ENCODE data around the gene BRAT1. TPM values are rescaled to one million over a fixed set of nuclear protein-coding genes. Genes with fewer than 3 reads are reported as not detected.

The BRAT1 gene
- total and polyA plus RNA-seq, 2 experiments from 2014 or later: 32.5 to 76.8 TPM

DNA sequence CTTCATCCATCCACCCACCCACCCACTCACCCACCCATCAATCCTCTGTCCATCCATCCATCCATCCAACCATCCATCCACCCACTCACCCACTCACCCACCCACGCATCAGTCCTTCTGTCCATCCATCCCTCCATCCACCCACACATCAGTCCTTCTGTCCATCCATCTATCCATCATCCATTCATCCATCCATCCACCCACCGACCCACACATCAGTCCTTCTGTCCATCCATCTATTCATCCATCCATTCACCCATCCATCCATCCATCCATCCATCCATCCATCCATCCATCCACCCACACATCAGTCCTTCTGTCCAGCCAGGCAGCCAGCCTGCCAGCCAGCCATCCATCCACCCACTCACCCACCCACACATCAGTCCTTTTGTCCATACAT, 63.3 kb downstream of the BRAT1 start:
- no peak for ATAC-seq
- Mint-ChIP-seq H3K27ac (no peak overlapping the region), H3K4me1 (peaks cover 13% of the 10 kb centered on the region; the same call in 2 of the 3 replicates), H3K36me3 (ENCODE audit: low read depth) (no peaks in the 10 kb centered on the region; the same call in 1 of the 3 replicates), H3K4me3 (no peak overlapping the region), H3K9me3 (peaks cover 3% of the 10 kb centered on the region; the same call in 2 of the 3 replicates), H3K27me3 (ENCODE audit: insufficient read depth, low read depth, poor library complexity) (peaks cover 13% of the 10 kb centered on the region)
- DNase-seq (ENCODE audit: low spot score): no peak
- Histone ChIP-seq H3F3A (replicated peaks; ENCODE audit: low read depth) (no peaks in the 10 kb centered on the region), H3K4me1 (ENCODE audit: insufficient read depth) (no peaks in the 10 kb centered on the region; the same call in 1 of the 2 replicates), H3K4me2 (no peak overlapping the region), H2AFZ (no peak overlapping the region), H3K4me3 (no peak overlapping the region), H3K27me3 (ENCODE audit: insufficient read depth) (no peaks in the 10 kb centered on the region), H3K36me3 (ENCODE audit: insufficient read depth) (no peaks in the 10 kb centered on the region), H3K79me2 (replicated peaks; ENCODE audit: insufficient read depth) (no peaks in the 10 kb centered on the region), H3K9me2 (ENCODE audit: insufficient read depth) (no peaks in the 10 kb centered on the region), H3K27ac (ENCODE audit: low read depth) (no peak overlapping the region), H4K20me1 (replicated peaks; ENCODE audit: insufficient read depth) (no peaks in the 10 kb centered on the region)
- TF ChIP-seq ZNF114 (CRISPR knock-in tag; IDR thresholded peaks at IDR 0.05) (no peak), ZNF331 (CRISPR knock-in tag; IDR thresholded peaks at IDR 0.05; ENCODE audit: low read depth) (no peak)
- TF ChIP-seq, protein P1, sequence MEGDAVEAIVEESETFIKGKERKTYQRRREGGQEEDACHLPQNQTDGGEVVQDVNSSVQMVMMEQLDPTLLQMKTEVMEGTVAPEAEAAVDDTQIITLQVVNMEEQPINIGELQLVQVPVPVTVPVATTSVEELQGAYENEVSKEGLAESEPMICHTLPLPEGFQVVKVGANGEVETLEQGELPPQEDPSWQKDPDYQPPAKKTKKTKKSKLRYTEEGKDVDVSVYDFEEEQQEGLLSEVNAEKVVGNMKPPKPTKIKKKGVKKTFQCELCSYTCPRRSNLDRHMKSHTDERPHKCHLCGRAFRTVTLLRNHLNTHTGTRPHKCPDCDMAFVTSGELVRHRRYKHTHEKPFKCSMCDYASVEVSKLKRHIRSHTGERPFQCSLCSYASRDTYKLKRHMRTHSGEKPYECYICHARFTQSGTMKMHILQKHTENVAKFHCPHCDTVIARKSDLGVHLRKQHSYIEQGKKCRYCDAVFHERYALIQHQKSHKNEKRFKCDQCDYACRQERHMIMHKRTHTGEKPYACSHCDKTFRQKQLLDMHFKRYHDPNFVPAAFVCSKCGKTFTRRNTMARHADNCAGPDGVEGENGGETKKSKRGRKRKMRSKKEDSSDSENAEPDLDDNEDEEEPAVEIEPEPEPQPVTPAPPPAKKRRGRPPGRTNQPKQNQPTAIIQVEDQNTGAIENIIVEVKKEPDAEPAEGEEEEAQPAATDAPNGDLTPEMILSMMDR (conservative IDR thresholded peaks at IDR 0.05; ENCODE audit: low read depth in 2 of 2): no peak

DNA sequence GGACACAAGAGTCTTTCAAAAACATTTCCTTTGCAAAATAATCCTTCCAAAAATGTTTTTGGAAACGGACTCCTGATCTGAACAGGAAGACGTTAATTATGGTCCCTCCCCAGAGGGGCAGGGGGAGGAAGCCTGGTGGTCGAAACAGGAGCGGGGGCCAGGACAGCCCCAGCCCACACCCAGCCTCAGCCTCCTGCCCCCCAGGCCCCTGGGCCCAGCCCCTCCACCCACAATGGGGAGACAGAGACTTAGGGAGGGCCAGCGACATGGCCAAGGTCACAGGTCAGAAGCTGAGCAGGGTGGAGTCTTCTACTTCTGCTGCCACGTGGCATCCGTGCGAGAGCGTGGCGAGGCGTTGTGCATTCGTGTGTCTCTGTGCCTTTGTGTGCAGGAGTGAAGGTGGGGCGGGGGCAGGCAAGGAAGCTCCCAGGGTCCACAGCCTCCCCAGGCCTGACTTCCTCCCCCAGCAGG, 65.1 kb downstream of the BRAT1 start:
- ATAC-seq (no peak), DNase-seq (ENCODE audit: low spot score) (no peak)
- H3K9me3 Mint-ChIP-seq: peaks cover 3% of the 10 kb centered on the region; the same call in 2 of the 3 replicates
- no peak overlapping the region for H3K27ac Mint-ChIP-seq
- no peaks in the 10 kb centered on the region; the same call in 1 of the 2 replicates for H3K4me1 ChIP-seq (ENCODE audit: insufficient read depth)
- no peaks in the 10 kb centered on the region; the same call in 1 of the 3 replicates for H3K36me3 Mint-ChIP-seq (ENCODE audit: low read depth)
- H3K36me3 ChIP-seq (ENCODE audit: insufficient read depth): no peaks in the 10 kb centered on the region
- peaks cover 6% of the 10 kb centered on the region; the same call in 2 of the 3 replicates for H3K4me1 Mint-ChIP-seq
- H3K27ac ChIP-seq (ENCODE audit: low read depth): no peak overlapping the region
- H3F3A ChIP-seq (replicated peaks; ENCODE audit: low read depth): no peaks in the 10 kb centered on the region
- H3K4me2 ChIP-seq: no peak overlapping the region
- no peaks in the 10 kb centered on the region for H3K27me3 ChIP-seq (ENCODE audit: insufficient read depth)
- H3K4me3 Mint-ChIP-seq: no peak overlapping the region
- H4K20me1 ChIP-seq (replicated peaks; ENCODE audit: insufficient read depth): no peaks in the 10 kb centered on the region
- H3K79me2 ChIP-seq (replicated peaks; ENCODE audit: insufficient read depth): no peaks in the 10 kb centered on the region
- H3K9me2 ChIP-seq (ENCODE audit: insufficient read depth): no peaks in the 10 kb centered on the region
- H2AFZ ChIP-seq: no peak overlapping the region
- H3K4me3 ChIP-seq: no peak overlapping the region
- H3K27me3 Mint-ChIP-seq (ENCODE audit: insufficient read depth, low read depth, poor library complexity): peaks cover 7% of the 10 kb centered on the region
- no peak for TF ChIP-seq POLR2AphosphoS5 (IDR thresholded peaks at IDR 0.05; ENCODE audit: low read depth)
- TF ChIP-seq, protein P1 (conservative IDR thresholded peaks at IDR 0.05; ENCODE audit: low read depth in 2 of 2): no peak
- TF ChIP-seq, protein P2, sequence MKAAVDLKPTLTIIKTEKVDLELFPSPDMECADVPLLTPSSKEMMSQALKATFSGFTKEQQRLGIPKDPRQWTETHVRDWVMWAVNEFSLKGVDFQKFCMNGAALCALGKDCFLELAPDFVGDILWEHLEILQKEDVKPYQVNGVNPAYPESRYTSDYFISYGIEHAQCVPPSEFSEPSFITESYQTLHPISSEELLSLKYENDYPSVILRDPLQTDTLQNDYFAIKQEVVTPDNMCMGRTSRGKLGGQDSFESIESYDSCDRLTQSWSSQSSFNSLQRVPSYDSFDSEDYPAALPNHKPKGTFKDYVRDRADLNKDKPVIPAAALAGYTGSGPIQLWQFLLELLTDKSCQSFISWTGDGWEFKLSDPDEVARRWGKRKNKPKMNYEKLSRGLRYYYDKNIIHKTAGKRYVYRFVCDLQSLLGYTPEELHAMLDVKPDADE (IDR thresholded peaks at IDR 0.05): no peak
- TF ChIP-seq NANOG (IDR thresholded peaks at IDR 0.05; ENCODE audit: borderline replicate concordance): no peak
- TF ChIP-seq, protein P3, sequence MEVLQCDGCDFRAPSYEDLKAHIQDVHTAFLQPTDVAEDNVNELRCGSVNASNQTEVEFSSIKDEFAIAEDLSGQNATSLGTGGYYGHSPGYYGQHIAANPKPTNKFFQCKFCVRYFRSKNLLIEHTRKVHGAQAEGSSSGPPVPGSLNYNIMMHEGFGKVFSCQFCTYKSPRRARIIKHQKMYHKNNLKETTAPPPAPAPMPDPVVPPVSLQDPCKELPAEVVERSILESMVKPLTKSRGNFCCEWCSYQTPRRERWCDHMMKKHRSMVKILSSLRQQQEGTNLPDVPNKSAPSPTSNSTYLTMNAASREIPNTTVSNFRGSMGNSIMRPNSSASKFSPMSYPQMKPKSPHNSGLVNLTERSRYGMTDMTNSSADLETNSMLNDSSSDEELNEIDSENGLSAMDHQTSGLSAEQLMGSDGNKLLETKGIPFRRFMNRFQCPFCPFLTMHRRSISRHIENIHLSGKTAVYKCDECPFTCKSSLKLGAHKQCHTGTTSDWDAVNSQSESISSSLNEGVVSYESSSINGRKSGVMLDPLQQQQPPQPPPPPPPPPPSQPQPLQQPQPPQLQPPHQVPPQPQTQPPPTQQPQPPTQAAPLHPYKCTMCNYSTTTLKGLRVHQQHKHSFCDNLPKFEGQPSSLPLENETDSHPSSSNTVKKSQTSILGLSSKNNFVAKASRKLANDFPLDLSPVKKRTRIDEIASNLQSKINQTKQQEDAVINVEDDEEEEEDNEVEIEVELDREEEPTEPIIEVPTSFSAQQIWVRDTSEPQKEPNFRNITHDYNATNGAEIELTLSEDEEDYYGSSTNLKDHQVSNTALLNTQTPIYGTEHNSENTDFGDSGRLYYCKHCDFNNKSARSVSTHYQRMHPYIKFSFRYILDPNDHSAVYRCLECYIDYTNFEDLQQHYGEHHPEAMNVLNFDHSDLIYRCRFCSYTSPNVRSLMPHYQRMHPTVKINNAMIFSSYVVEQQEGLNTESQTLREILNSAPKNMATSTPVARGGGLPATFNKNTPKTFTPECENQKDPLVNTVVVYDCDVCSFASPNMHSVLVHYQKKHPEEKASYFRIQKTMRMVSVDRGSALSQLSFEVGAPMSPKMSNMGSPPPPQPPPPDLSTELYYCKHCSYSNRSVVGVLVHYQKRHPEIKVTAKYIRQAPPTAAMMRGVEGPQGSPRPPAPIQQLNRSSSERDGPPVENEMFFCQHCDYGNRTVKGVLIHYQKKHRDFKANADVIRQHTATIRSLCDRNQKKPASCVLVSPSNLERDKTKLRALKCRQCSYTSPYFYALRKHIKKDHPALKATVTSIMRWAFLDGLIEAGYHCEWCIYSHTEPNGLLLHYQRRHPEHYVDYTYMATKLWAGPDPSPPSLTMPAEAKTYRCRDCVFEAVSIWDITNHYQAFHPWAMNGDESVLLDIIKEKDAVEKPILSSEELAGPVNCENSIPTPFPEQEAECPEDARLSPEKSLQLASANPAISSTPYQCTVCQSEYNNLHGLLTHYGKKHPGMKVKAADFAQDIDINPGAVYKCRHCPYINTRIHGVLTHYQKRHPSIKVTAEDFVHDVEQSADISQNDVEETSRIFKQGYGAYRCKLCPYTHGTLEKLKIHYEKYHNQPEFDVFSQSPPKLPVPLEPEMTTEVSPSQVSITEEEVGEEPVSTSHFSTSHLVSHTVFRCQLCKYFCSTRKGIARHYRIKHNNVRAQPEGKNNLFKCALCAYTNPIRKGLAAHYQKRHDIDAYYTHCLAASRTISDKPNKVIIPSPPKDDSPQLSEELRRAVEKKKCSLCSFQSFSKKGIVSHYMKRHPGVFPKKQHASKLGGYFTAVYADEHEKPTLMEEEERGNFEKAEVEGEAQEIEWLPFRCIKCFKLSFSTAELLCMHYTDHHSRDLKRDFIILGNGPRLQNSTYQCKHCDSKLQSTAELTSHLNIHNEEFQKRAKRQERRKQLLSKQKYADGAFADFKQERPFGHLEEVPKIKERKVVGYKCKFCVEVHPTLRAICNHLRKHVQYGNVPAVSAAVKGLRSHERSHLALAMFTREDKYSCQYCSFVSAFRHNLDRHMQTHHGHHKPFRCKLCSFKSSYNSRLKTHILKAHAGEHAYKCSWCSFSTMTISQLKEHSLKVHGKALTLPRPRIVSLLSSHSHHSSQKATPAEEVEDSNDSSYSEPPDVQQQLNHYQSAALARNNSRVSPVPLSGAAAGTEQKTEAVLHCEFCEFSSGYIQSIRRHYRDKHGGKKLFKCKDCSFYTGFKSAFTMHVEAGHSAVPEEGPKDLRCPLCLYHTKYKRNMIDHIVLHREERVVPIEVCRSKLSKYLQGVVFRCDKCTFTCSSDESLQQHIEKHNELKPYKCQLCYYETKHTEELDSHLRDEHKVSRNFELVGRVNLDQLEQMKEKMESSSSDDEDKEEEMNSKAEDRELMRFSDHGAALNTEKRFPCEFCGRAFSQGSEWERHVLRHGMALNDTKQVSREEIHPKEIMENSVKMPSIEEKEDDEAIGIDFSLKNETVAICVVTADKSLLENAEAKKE (CRISPR knock-in tag; IDR thresholded peaks at IDR 0.05): no peak
- TF ChIP-seq ZNF114 (CRISPR knock-in tag; IDR thresholded peaks at IDR 0.05): no peak
- TF ChIP-seq STAT1 (IDR thresholded peaks at IDR 0.05; ENCODE audit: unreplicated experiment): no peak
- no peak for TF ChIP-seq CREB1 (CRISPR knock-in tag; IDR thresholded peaks at IDR 0.05; ENCODE audit: low read depth)
- TF ChIP-seq ZNF331 (CRISPR knock-in tag; IDR thresholded peaks at IDR 0.05; ENCODE audit: low read depth): no peak
- no peak for TF ChIP-seq EZH2 (IDR thresholded peaks at IDR 0.05; ENCODE audit: low read depth, unreplicated experiment)
